GM19324 (cell line): ENCODE measurements around the gene NOP10.
A peak's percentile ranks its signal among the peaks of the same experiment; 100 is the strongest.

Source experiments
- ATAC-seq: cut with Tn5 transposase; IDR thresholded peaks from one replicate; pipeline ENCODE4 v1.9.1; 2021; ENCODE audit warnings: mild to moderate bottlenecking, moderate library complexity; ENCODE audit not compliant: unreplicated experiment, low FRiP score

NOP10 gene

GRCh38 chr15:34334672-34335071, 8.3 kb downstream of the NOP10 start:
- ATAC-seq, result no peak

- no peak for ATAC-seq
Measured at GRCh38 chr15:34332553-34333120, 10.3 kb downstream of the NOP10 start.

GRCh38 chr15:34331809-34332208, 11.1 kb downstream of the NOP10 start:
- ATAC-seq, result no peak

- no peak for ATAC-seq
Measured at GRCh38 chr15:34330279-34330678, 12.7 kb downstream of the NOP10 start.

GRCh38 chr15:34329006-34329405, 13.9 kb downstream of the NOP10 start:
- no peak for ATAC-seq

GRCh38 chr15:34327906-34328305, 15.0 kb downstream of the NOP10 start:
- ATAC-seq, result no peak

- no peak for ATAC-seq
Measured at GRCh38 chr15:34325368-34325767, 17.6 kb downstream of the NOP10 start.

- ATAC-seq, result no peak
Measured at GRCh38 chr15:34324933-34325332, 18.0 kb downstream of the NOP10 start.

- ATAC-seq, result no peak
Measured at GRCh38 chr15:34323217-34323616, 19.7 kb downstream of the NOP10 start.

GRCh38 chr15:34318277-34319079, 24.5 kb downstream of the NOP10 start:
- peak; percentile 67 for ATAC-seq

- ATAC-seq, result no peak
Measured at GRCh38 chr15:34314491-34315490, 28.1 kb downstream of the NOP10 start.

- ATAC-seq, result no peak
Measured at GRCh38 chr15:34311563-34311962, 31.4 kb downstream of the NOP10 start.

- no peak for ATAC-seq
Measured at GRCh38 chr15:34304613-34305012, 38.3 kb downstream of the NOP10 start.

- ATAC-seq, result no peak
Measured at GRCh38 chr15:34301058-34301457, 41.9 kb downstream of the NOP10 start.

GRCh38 chr15:34297059-34297458, 45.9 kb downstream of the NOP10 start:
- ATAC-seq, result no peak

GRCh38 chr15:34292621-34293020, 50.3 kb downstream of the NOP10 start:
- ATAC-seq, result no peak
